BLaER1 (cell line): ENCODE data around the gene ARRDC1.
A peak's percentile ranks its signal among the peaks of the same experiment; 100 is the strongest.

Source experiments
- H3K27ac ChIP-seq: shearing (Covaris generic); formaldehyde crosslinking; 2 replicates; pipeline ENCODE4 v1.8.1; 2022
- H3K27me3 ChIP-seq: shearing (Covaris generic); formaldehyde crosslinking; 2 replicates; pipeline ENCODE4 v1.8.1; 2022
- H3K36me3 ChIP-seq: shearing (Covaris generic); formaldehyde crosslinking; 2 replicates; pipeline ENCODE4 v1.8.1; 2022
- H3K4me1 ChIP-seq: shearing (Covaris generic); formaldehyde crosslinking; 2 replicates; pipeline ENCODE4 v1.8.1; 2022
- H3K4me2 ChIP-seq: shearing (Covaris generic); formaldehyde crosslinking; 2 replicates; pipeline ENCODE4 v1.8.1; 2022
- H3K4me3 ChIP-seq: shearing (Covaris generic); formaldehyde crosslinking; 2 replicates; pipeline ENCODE4 v1.8.1; 2022
- H3K9ac ChIP-seq: shearing (Covaris generic); formaldehyde crosslinking; 2 replicates; pipeline ENCODE4 v1.8.1; 2022
- H3K9me3 ChIP-seq: shearing (Covaris generic); formaldehyde crosslinking; 2 replicates; pipeline ENCODE4 v1.8.1; 2022
- H4K20me1 ChIP-seq: shearing (Covaris generic); formaldehyde crosslinking; 2 replicates; pipeline ENCODE4 v1.8.1; 2022
- Cebpa-rat ChIP-seq: shearing (Covaris generic); IDR thresholded peaks from 2 replicates; pipeline ENCODE4 v1.8.1; 2022

ARRDC1 gene

GRCh38 chr9:137611623-137612609, 6.4 kb downstream of the ARRDC1 start:
- no peak for TF ChIP-seq Cebpa-rat
- Histone ChIP-seq H3K4me3 (no peak overlapping the region), H3K4me1 (peaks cover 46% of the 10 kb centered on the region), H4K20me1 (peaks cover 88% of the 10 kb centered on the region), H3K27me3 (no peaks in the 10 kb centered on the region), H3K4me2 (peak overlapping the region; percentile 64), H3K9me3 (no peaks in the 10 kb centered on the region), H3K27ac (peak overlapping the region; percentile 57), H3K9ac (peak overlapping the region; percentile 50), H3K36me3 (peaks cover 69% of the 10 kb centered on the region)

- Histone ChIP-seq H3K9ac (0 out of 2 replicates have a peak overlapping the region, but pooled peaks have one; percentile 50), H3K4me2 (no peak overlapping the region), H3K27ac (peak overlapping the region; percentile 57; the same call in 1 of the 2 replicates), H3K9me3 (no peaks in the 10 kb centered on the region), H3K36me3 (peaks cover 70% of the 10 kb centered on the region), H3K4me3 (no peak overlapping the region), H4K20me1 (peaks cover 88% of the 10 kb centered on the region), H3K27me3 (no peaks in the 10 kb centered on the region), H3K4me1 (peaks cover 46% of the 10 kb centered on the region)
- TF ChIP-seq Cebpa-rat = no peak
These were observed 7.3 kb downstream of the ARRDC1 start for GRCh38 chr9:137612741-137613142.

GRCh38 chr9:137613259-137613658, 7.8 kb downstream of the ARRDC1 start:
- no peak overlapping the region for H3K4me2 ChIP-seq

GRCh38 chr9:137613738-137614523, 8.4 kb downstream of the ARRDC1 start:
- no peak for TF ChIP-seq Cebpa-rat
- no peaks in the 10 kb centered on the region for H3K9me3 ChIP-seq

More at GRCh38 chr9:137613259-137613658, 7.8 kb downstream of the ARRDC1 start:
- no peak overlapping the region for H3K9ac ChIP-seq
- peaks cover 45% of the 10 kb centered on the region for H3K4me1 ChIP-seq
- peaks cover 88% of the 10 kb centered on the region for H4K20me1 ChIP-seq
- no peak overlapping the region for H3K27ac ChIP-seq
- H3K9me3 ChIP-seq = no peaks in the 10 kb centered on the region
- H3K27me3 ChIP-seq = no peaks in the 10 kb centered on the region
- H3K36me3 ChIP-seq = peaks cover 69% of the 10 kb centered on the region
- H3K4me3 ChIP-seq = no peak overlapping the region
- no peak for TF ChIP-seq Cebpa-rat

GRCh38 chr9:137614631-137615386, 9.3 kb downstream of the ARRDC1 start:
- H3K9me3 ChIP-seq = no peaks in the 10 kb centered on the region
- no peak overlapping the region for H3K27ac ChIP-seq
- H3K4me3 ChIP-seq = no peak overlapping the region
- H3K9ac ChIP-seq = no peak overlapping the region
- peaks cover 40% of the 10 kb centered on the region for H3K4me1 ChIP-seq
- H3K4me2 ChIP-seq = no peak overlapping the region
- peaks cover 54% of the 10 kb centered on the region for H3K36me3 ChIP-seq
- peaks cover 79% of the 10 kb centered on the region for H4K20me1 ChIP-seq
- TF ChIP-seq Cebpa-rat = no peak
- H3K27me3 ChIP-seq = no peaks in the 10 kb centered on the region

More at GRCh38 chr9:137613738-137614523, 8.4 kb downstream of the ARRDC1 start:
- H3K9ac ChIP-seq = no peak overlapping the region
- no peaks in the 10 kb centered on the region for H3K27me3 ChIP-seq
- no peak overlapping the region for H3K4me2 ChIP-seq
- H4K20me1 ChIP-seq = peaks cover 82% of the 10 kb centered on the region
- H3K27ac ChIP-seq = no peak overlapping the region
- H3K4me3 ChIP-seq = no peak overlapping the region
- H3K4me1 ChIP-seq = peaks cover 39% of the 10 kb centered on the region
- H3K36me3 ChIP-seq = peaks cover 63% of the 10 kb centered on the region

GRCh38 chr9:137615387-137615871, 9.9 kb downstream of the ARRDC1 start:
- H4K20me1 ChIP-seq = peaks cover 84% of the 10 kb centered on the region

GRCh38 chr9:137618105-137619067, 12.9 kb downstream of the ARRDC1 start, which contains the start of gene EHMT1:
EHMT1 (plus strand) TSS chr9:137619005; CDS start chr9:137619029, 24 bp downstream.
- peak within 1 kb of the TSS; percentile 96 for H3K4me2 ChIP-seq
- peaks cover 47% of the 10 kb centered on the region for H3K4me1 ChIP-seq
- peaks cover 60% of the 10 kb centered on the region for H3K36me3 ChIP-seq
- peak within 1 kb of the TSS; percentile 97 for H3K9ac ChIP-seq
- H3K4me3 ChIP-seq = peak within 1 kb of the TSS; percentile 98
- H3K9me3 ChIP-seq = no peaks in the 10 kb centered on the region
- peak within 1 kb of the TSS; percentile 96 for H3K27ac ChIP-seq
- no peak for TF ChIP-seq Cebpa-rat
- no peaks in the 10 kb centered on the region for H3K27me3 ChIP-seq
- peaks cover 88% of the 10 kb centered on the region for H4K20me1 ChIP-seq

More at GRCh38 chr9:137615387-137615871, 9.9 kb downstream of the ARRDC1 start:
- H3K4me2 ChIP-seq = no peak overlapping the region
- no peaks in the 10 kb centered on the region for H3K27me3 ChIP-seq
- no peak for TF ChIP-seq Cebpa-rat
- H3K4me1 ChIP-seq = peaks cover 46% of the 10 kb centered on the region
- no peak overlapping the region for H3K4me3 ChIP-seq
- H3K9me3 ChIP-seq = no peaks in the 10 kb centered on the region
- H3K27ac ChIP-seq = no peak overlapping the region
- peaks cover 54% of the 10 kb centered on the region for H3K36me3 ChIP-seq
- no peak overlapping the region for H3K9ac ChIP-seq

- peaks cover 49% of the 10 kb centered on the region for H3K4me1 ChIP-seq
- H3K36me3 ChIP-seq = peaks cover 60% of the 10 kb centered on the region
- H3K27me3 ChIP-seq = no peaks in the 10 kb centered on the region
- peak overlapping the region; percentile 98 for H3K4me3 ChIP-seq
- no peaks in the 10 kb centered on the region for H3K9me3 ChIP-seq
- H3K27ac ChIP-seq = peak overlapping the region; percentile 95
- no peak for TF ChIP-seq Cebpa-rat
- peaks cover 88% of the 10 kb centered on the region for H4K20me1 ChIP-seq
- peak overlapping the region; percentile 97 for H3K9ac ChIP-seq
- H3K4me2 ChIP-seq = peak overlapping the region; percentile 95
These were observed 14.0 kb downstream of the ARRDC1 start for GRCh38 chr9:137619240-137620047.
